GM12873 (cell line): ENCODE measurements around the gene GCGR.

ENCODE experiments used
- TF ChIP-seq, protein P1 (sequence below): IDR thresholded peaks from 2 replicates; pipeline ENCODE4 v1.5.1; 2012; ENCODE audit warnings: low read depth, mild to moderate bottlenecking, moderate library complexity, low read length, control low read depth; ENCODE audit not compliant: insufficient read depth; ENCODE audit errors: missing control alignments

GCGR gene

DNA sequence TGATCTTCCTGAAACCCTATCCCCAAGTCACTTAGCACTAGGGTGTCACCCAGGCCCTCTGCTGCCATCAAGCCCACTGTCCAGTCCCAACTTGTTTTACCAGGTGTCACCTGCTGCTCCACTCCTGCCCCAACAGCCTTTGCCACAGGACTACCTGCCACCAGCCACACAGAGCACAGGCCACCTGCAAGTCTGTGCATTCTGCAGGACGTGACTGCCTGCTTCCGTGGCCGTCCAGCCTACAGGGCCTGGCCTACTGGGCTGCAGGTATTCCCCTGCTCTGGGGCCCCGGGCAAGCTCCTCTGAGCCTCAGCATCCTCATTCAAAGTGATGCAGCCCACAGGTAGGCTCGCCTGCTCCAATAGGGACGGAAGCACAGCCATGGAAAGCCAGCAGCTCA is 25.9 kb downstream of the GCGR start:
- TF ChIP-seq, protein P1, sequence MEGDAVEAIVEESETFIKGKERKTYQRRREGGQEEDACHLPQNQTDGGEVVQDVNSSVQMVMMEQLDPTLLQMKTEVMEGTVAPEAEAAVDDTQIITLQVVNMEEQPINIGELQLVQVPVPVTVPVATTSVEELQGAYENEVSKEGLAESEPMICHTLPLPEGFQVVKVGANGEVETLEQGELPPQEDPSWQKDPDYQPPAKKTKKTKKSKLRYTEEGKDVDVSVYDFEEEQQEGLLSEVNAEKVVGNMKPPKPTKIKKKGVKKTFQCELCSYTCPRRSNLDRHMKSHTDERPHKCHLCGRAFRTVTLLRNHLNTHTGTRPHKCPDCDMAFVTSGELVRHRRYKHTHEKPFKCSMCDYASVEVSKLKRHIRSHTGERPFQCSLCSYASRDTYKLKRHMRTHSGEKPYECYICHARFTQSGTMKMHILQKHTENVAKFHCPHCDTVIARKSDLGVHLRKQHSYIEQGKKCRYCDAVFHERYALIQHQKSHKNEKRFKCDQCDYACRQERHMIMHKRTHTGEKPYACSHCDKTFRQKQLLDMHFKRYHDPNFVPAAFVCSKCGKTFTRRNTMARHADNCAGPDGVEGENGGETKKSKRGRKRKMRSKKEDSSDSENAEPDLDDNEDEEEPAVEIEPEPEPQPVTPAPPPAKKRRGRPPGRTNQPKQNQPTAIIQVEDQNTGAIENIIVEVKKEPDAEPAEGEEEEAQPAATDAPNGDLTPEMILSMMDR, result no peak

DNA sequence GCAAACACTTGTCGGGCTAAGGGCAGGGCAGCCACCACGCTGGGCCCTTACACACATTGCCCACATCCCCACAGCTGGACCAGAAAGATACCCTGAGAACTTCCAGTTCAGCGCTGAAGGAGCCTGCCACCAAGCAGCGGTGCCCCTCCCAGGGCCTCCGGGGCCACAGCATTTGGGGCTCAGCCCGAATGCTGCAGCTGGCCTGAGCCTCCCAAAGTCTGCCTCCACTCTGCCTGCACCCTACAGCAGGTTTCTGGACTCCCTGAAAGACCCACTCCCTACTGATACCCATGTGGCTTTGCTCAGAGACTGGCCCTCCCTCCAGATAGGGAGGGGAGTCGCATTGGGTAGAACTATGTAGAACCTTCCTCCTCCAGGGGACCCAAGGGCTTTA is 27.6 kb downstream of the GCGR start:
- TF ChIP-seq, protein P1, result no peak

DNA sequence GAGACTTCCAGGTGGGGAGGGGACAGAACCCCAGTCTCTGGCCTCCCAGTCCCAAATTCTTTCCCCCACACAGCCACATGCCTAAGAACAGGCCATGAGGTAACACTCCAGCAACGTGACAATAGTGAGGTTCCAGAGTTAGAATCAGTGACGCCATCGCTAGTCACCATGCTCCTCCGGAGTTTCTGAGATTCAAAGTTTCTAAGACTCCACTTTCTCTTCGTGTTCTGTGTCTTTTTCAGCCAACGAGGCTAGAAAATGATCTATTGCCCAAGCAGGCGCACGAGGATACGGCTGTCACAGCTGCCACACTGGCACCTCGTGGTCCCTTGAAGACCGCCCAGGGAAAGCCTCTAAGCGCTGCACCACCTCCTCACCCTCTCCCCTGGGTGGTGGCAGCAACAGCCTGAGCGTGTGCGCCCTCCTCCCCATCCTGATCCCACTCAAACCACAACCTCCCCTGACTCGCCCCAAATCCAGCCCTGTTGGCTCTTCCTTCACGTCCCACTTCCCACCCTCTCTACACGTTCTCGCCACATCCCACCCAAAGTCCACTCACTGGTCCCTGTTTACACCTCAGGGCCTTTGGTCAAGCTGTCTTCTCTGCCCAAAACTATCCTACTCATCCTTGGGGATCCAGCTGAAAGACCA is 28.1 kb downstream of the GCGR start:
- TF ChIP-seq, protein P1, result no peak

DNA sequence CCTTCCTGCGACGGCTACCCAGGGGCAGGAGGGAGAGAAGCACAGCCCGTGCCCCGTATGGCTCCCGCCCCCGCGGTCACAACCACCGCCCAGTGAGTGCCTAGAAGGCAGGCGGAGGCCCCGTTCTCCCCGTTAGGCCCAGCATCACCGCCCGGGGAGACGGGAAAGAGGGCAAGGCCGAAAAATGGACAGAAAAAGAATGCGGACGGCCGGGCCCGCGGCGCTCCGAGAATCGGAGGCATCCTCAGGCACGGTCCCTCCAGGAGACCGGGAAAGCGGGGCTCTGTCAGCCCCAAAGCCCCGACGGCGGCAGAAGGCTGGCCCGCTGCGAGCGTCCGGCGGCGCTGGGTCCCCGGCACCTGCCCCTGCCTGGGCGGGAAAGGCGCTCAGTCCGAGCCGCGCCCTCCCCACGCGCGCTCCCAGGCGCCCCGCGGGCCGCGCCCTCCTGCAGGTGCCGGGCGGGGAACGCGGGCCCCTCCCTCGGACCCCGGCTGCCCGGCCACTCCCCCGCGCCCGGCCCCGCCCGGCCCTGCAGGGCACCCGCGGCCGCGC is 28.7 kb downstream of the GCGR start:
- TF ChIP-seq, protein P1, result no peak

DNA sequence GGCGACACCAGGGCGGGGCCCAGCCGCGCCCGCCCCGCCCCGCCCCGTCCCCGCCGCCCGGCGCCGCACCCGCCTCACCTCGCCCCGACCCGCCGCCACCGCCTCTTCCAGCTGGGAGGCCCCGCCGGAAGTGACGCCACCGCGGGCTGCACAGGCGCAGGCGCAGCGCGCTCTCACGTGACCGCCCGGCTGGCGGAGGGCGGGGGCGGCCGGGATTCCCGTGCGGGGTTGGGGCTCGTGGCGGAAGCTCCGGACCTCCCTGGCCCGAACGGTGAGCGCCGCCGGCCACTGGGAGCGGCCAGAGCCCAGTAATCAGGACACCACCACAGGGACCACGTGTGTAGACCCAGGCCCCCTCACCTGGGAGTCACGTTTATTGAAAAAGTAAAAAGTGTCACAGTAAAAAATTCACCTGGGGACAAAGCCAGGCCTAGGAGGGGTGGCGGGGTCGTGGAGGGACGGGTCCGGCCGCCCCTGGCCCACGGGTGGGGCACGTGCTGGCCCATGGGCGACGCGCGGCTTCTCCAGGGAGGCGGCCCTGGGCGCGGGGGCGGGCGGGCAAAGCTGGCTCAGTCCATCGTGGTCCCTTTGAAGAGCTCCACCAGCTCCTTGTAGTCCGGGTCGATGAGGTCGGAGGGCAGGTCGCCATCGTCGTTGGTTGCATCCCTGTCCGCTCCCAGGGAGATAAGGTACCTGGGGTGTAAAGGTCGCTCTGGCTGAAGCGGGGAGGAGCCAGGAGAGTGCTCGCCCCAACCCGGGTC is 29.4 kb downstream of the GCGR start, which contains the start of gene MCRIP1:
Gene MCRIP1 (minus strand): TSS at position 132 of the 761 bp plus-strand sequence. CDS start 8,785 bp downstream, outside the sequence.
- TF ChIP-seq, protein P1, result no peak

GRCh38 chr17:81833921-81834830 is 30.2 kb downstream of the GCGR start:
- TF ChIP-seq, protein P1, result no peak
